Measurements from ENCODE around the gene CDK2. TPM values are rescaled to one million over a fixed set of nuclear protein-coding genes. Genes with fewer than 3 reads are reported as not detected.
A peak's percentile ranks its signal among the peaks of the same experiment; 100 is the strongest.

The CDK2 gene
- total RNA-seq, 1 experiment from 2014 or later: 85.4 TPM

- no peak for DNase-seq (ENCODE audit: low read depth)
Observed at GRCh38 chr12:55937981-55938380, 28.6 kb upstream of the CDK2 start.

- DNase-seq (ENCODE audit: low read depth): no peak
Observed at GRCh38 chr12:55938826-55939501, 27.7 kb upstream of the CDK2 start.

- peak; percentile 73 for DNase-seq (ENCODE audit: low read depth)
Observed at GRCh38 chr12:55940065-55940732, 26.4 kb upstream of the CDK2 start.

- no peak for DNase-seq (ENCODE audit: low read depth)
Observed at GRCh38 chr12:55942055-55942454, 24.6 kb upstream of the CDK2 start.

GRCh38 chr12:55942577-55943136 lies 24.0 kb upstream of the CDK2 start:
- DNase-seq (ENCODE audit: low read depth): no peak

GRCh38 chr12:55946553-55946952 lies 20.1 kb upstream of the CDK2 start:
- DNase-seq (ENCODE audit: low read depth): no peak

- DNase-seq (ENCODE audit: low read depth): no peak
Observed at GRCh38 chr12:55955344-55955743, 11.3 kb upstream of the CDK2 start.

GRCh38 chr12:55955800-55956508 lies 10.7 kb upstream of the CDK2 start:
- DNase-seq (ENCODE audit: low read depth): peak; percentile 54

- no peak for DNase-seq (ENCODE audit: low read depth)
Observed at GRCh38 chr12:55957106-55957859, 9.3 kb upstream of the CDK2 start.

GRCh38 chr12:55963760-55964159 lies 2.9 kb upstream of the CDK2 start:
- DNase-seq (ENCODE audit: low read depth): no peak

GRCh38 chr12:55965240-55965639 lies 1.4 kb upstream of the CDK2 start:
- DNase-seq (ENCODE audit: low read depth): no peak

GRCh38 chr12:55965941-55966407 lies 656 bp upstream of the CDK2 start, which contains the start of gene PMEL:
Gene PMEL, minus strand, starts transcription at chr12:55966042. Its CDS starts 31 bp downstream, at chr12:55966011.
- DNase-seq (ENCODE audit: low read depth): peak; percentile 16

GRCh38 chr12:55969356-55969755 lies 2.7 kb downstream of the CDK2 start:
- no peak for DNase-seq (ENCODE audit: low read depth)

GRCh38 chr12:55970775-55971174 lies 4.1 kb downstream of the CDK2 start:
- peak; percentile 9 for DNase-seq (ENCODE audit: low read depth)

GRCh38 chr12:55972042-55972441 lies 5.4 kb downstream of the CDK2 start:
- DNase-seq (ENCODE audit: low read depth): peak; percentile 69

- DNase-seq (ENCODE audit: low read depth): no peak
Observed at GRCh38 chr12:55972456-55972855, 5.8 kb downstream of the CDK2 start.

GRCh38 chr12:55972911-55973598 lies 6.4 kb downstream of the CDK2 start:
- no peak for DNase-seq (ENCODE audit: low read depth)

- DNase-seq (ENCODE audit: low read depth): peak; percentile 100
Observed at GRCh38 chr12:55973599-55974307, 7.1 kb downstream of the CDK2 start, which contains the start of gene RAB5B. Gene RAB5B, plus strand, starts transcription at chr12:55974078. Its CDS starts 12,883 bp downstream, at chr12:55986961.

- peak; percentile 33 for DNase-seq (ENCODE audit: low read depth)
Observed at GRCh38 chr12:55974308-55974730, 7.7 kb downstream of the CDK2 start.

- no peak for DNase-seq (ENCODE audit: low read depth)
Observed at GRCh38 chr12:55978393-55978792, 11.8 kb downstream of the CDK2 start.
